Caki2 (cell line): Measurements from ENCODE around the gene ZNF322. TPM values are rescaled to one million over a fixed set of nuclear protein-coding genes. Genes with fewer than 3 reads are reported as not detected.

Experiments
- DNase-seq: peaks from one replicate; pipeline ENCODE4 v3.0.0-alpha.2; 2015; ENCODE audit warnings: low read depth
- in situ Hi-C: cut with HindIII; loops from 2 replicates; pipeline ENCODE4 v1.10.0; 2016; ENCODE audit warnings: low sequenced_read_pairs, low pct_unique_long_range_greater_than_20kb, mixed read lengths
- total RNA-seq: library from RNA; depleted of rRNA; stranded (reverse); fragments of >200 nt; shearing (Covaris generic); gene quantifications from 2 replicates; pipeline ENCODE4 v1.2.3, GENCODE V29; 2014; ENCODE audit warnings: low replicate concordance

The ZNF322 gene
- total RNA-seq, 1 experiment from 2014 or later: 21.5 TPM

DNA sequence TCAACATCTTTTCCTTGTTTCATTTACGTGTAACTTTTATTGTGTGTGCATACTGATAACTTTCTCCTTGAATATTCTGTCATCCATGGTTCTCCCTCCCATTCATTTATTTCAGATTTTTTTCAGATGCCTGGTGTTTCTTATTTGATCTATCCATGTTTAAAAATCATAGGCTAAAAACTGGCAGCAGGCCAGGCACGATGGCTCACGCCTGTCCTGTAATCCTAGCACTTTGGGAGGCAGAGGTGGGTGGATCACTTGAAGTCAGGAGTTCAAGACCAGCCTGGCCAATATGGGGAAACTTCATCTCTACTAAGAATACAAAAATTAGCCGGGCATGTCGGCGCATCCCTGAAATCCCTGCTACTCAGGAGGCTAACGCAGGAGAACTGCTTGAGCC, 31.7 kb downstream of the ZNF322 start:
- in situ Hi-C loops: no loop called here

DNA sequence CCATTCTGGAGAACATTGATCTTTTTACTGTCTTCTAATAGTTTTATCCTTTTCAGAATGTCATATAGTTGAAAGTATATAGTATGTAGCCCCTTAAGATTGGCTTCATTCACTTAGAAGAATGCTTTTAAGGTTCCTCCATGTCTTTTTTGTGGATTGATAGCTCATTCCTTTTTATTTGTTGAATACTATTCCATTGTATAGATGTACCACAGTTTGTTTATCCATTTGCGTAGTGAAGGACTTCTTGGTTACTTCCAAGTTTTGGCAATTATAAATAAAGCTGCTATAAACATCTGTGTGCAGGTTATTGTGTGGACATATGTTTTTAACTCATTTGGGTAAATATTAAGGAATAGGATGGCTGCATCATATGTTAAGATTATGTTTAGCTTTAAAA, 35.0 kb downstream of the ZNF322 start:
- in situ Hi-C loops: no loop called here

More for the DNA sequence above, 31.7 kb downstream of the ZNF322 start:
- no peak for DNase-seq

DNA sequence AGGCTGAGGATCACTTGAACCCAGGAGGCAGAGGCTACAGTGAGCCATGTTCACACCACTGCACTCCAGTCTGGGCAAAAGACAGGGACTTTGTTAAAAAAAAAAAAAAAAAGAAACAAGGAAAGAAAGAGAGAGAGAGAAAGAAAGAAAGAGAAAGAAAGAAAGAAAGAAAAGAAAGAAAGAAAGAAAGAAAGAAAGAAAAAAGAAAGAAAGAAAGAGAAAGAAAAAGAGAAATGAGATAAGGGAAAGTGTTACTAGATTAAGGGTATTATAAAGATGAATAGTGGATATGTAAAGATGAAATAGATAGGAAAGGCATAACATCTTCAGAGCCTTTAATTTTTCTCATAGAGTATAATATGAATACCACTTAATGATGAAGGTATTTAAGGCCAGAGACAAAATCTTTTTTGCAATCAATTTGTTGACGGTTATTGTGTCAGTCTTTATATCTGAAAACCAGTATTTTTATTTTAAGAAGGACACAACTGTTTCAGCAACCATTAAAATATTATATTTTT, 36.1 kb downstream of the ZNF322 start:
- in situ Hi-C loops: no loop called here
- DNase-seq: no peak

More for the DNA sequence above, 35.0 kb downstream of the ZNF322 start:
- DNase-seq: no peak

DNA sequence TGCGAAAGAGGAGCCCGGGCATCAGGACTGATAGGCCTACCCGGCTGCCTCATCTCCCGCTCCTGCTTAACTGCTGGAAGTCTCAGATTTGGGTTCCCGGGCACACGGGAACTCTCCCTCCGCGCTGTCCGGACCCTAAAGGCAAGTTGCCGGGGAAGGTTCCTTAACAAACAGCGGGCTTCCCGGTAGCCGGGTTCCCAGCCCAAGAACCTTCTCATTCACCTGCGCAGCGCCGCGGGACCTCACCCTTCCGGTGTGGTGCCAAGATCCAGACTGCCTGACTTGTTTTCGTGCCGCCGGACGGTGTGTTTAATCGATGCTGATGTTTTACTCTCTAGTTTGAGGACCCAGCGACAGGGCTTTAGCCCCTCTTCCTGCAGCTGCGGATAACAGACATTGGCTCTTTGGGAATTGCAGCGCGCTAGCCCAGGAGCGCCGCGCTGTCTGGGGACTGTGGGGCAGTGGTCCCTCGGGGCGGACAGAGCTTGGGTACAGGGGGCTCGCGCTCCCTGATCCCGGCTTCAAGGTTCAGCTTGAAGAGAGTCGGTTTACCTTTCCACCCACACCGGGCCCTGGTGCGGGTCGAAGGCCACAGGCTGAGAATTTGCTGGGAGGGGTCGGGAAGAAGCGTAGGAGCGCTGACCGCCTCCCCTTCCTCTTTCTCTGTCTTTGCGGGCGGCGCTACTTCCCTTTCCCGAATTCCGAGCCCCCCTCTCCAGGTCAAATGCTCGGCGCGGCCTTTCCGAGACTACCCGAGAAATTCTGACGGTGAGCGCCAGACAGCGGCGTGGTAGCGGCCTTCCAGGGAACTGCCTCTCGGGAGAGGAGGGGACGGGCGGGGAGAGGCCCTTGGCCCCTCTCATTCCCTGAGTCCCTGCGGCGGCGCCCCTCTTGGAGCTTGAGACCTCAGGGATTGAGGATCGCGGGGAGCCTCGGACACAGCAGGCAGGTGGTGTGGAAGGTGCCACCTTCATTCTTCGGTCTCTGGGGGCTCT, 45.6 kb downstream of the ZNF322 start:
- DNase-seq: no peak
- in situ Hi-C loops: no loop called here

DNA sequence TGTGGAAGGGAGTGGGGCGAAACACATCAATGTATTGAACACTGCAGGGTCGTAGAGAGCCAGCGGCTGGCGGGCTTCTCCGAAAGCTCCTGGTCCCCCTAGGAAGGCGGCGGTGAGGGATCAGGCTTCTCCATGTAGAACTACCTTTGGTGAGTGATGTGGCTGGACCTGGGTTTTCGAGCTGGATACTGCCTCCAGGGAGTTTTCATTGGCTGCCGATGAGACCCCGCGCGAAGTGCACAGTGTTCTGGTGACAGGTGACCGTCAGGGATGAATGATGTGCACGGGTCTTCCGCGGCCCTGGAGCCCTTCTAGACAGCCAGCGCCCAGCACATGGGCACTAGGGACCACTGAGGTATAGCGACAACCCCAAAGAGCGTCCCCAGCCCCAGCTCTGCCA, 46.3 kb downstream of the ZNF322 start:
- in situ Hi-C loops: no loop called here
- no peak for DNase-seq

DNA sequence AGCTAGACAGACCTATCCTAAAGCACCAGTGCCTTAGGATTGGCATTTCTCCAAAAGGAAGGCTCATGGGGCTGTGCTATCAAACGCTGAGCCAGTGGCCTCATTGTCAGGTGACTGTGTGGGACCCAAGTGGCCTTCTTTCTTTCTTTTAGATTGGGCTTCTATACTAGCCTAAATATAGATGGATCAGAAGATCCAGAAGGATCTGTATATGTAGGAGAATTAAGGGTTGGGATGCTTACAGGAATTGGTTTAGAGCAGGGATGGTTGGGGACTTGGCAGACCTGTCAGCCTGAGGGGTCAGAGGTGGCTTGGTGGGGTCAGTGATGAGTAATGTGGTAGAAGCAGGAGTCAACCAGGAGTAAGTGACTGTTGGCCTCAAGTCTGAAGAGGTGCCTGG, 47.9 kb downstream of the ZNF322 start:
- DNase-seq: no peak
- in situ Hi-C loops: no loop called here

DNA sequence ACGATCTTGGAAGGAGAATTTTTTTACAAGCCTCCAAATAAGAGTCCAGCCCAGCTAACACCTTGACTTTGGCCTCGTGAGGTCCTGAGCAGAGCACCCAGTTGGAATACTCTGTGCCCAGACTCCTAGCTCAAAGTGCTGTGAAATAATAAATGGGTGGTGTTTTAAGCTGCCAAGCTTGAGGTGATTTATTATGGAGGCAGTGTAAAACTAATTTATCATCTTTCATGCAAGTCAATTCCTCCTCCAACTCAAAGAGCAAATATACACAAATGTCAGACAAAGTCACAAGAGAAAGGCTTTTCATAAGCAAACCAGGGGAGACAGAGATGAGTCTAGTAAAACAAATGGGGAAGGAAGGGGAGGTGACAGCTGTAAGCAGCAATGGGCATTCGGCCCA, 50.1 kb downstream of the ZNF322 start:
- in situ Hi-C loops: no loop called here
- DNase-seq: no peak

DNA sequence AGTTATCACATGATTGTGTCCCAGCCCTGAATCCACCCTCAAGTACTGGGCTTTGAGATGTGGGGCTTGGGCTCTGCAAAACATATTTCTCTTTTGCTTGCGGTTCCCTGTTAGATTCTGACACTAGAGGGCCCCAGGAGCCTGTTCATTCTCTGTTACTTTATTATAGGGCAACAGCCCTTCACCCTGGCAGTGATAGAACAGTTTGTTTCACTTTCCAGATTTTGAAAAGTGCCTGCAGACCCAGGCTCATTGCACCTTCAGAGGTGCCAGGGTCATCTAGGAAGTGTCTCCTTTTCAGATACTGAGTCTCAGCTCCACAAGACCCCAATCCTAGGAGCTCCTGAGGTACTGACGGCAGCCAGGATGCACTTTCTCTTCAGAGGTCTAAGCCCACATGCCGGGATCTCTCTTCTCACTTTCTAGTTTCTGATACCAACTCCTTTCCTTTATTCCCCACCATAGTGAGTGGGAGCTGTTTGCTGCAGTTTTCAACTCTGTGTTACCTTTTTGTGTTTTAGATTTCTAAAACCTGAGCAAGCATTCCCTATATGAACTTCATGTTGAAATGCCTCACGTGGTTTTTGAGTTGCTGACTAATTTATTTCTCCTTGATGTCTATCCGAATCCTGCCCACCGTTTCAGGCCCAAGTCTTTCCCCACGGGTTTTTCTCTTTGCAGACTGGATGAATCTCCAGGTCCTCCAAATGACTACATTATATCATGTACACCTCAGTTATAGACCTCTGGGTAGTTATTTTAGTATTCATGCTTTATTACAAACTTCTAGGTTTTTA, 51.9 kb downstream of the ZNF322 start:
- in situ Hi-C loops: no loop called here
- peak; percentile 67 for DNase-seq

DNA sequence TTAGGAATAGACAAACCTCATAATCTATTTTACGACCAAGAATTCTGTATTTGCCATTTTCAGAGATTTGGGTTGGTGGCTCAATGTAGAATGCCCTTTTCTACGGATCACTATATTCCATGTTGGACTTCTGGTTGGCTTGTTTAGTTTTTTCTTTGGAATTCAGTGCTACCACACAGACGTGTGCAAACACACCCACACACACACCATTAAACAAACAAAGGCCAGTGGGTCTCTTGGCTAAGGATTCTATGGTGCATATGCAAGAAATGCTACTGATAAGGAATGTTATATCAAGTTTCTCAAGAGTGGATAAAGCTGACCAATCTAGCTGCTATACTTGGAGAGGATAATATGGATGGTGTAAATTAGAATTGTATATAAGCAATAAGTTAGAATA, 54.7 kb downstream of the ZNF322 start:
- DNase-seq: no peak
- in situ Hi-C loops: no loop called here

DNA sequence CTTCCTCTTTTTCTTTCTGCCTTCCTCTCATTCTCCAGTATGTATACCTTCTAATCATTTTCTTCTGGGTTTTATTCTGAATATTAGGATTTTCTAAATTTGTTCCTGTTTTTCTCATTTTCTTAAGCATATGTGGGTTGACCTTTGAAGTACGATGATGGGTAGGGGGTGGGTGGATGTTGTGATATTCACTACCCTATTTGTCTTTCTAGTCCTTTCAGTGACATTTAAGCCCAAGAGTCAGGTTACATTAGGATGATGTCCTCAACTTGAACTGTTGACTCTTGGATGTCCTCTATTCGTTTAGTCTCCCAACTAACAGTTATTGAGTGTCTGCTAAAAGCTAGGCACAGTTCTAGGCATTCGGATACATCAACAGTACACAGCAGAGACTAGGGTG, 55.5 kb downstream of the ZNF322 start:
- in situ Hi-C loops: no loop called here

DNA sequence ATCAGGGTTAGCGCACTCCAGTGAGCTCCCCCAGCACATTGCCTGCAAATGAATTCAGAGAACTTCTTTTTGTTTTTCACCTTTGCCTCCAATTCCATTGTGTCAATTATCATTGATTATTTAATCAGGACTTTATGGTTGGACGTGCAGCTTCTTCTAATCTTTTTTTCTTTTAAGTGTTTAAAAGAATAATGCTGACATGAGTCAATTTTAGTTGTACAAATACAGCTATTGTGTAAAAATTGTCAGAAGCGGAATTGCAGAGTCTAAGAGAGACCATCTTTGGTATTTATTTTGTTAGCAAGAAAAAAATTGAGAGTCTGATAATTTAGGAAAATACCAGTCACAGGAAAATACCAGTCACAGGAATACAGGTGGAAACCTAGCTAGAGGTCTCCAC, 57.3 kb downstream of the ZNF322 start:
- in situ Hi-C loops: no loop called here

More for the DNA sequence above, 55.5 kb downstream of the ZNF322 start:
- DNase-seq: no peak

DNA sequence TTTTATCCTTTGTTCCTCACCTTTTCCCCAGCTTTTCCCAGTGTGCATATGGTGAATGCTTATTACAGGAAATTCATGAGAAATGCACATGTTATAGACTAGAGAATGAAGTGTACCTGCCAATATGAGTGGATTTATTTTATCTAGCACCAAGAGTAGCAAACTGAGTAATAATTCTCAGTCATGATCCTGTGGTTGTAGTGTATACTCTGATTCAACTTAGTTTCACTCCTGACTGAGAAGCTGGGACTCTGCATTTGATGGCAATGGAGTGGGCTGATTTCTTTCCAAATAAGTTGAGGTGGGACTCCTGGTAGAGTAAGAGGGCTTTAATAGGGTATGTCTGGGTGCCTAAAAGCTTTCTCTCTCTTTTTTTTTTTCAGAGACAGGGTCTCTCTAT, 58.8 kb downstream of the ZNF322 start:
- no peak for DNase-seq
- in situ Hi-C loops: no loop called here

More for the DNA sequence above, 57.3 kb downstream of the ZNF322 start:
- DNase-seq: no peak

DNA sequence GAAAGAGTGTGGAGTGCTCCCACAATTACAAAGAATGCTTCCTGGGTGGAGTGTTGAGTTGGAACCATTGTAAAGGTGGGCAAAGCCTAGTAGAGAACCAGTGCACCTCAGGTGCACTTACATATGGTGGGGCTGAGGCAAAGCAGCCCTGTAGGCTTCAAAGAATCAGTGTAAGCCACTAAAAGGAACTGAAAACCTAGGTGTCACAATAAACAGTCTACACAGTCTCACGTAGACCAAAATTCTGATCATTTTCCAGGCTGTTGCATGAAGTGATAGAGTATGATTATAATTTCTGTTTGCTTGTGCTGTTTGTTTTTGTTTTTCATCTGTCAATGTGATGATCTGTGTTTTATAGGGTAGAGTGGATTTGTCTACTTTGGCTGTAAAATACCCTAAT, 60.0 kb downstream of the ZNF322 start:
- no peak for DNase-seq
- in situ Hi-C loops: no loop called here

DNA sequence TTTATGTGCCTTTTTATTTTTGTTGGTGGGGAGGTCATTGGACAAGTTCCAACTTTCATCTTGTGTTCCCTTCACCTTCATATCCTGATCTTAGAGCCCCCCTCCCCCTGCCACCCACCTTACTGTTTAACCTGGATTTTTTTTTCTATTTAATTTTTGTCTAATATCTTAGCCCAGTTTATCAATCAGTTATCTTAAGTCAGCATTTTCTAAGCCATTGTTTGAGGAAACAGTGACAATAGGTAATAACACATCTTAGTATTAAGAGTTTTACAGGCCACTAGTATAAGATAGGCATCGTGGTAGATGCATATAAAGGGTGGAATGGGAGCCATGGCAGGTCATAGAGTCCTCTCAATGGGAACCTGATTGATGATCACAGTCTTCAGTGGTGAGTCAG, 60.4 kb downstream of the ZNF322 start:
- DNase-seq: no peak
- in situ Hi-C loops: no loop called here

DNA sequence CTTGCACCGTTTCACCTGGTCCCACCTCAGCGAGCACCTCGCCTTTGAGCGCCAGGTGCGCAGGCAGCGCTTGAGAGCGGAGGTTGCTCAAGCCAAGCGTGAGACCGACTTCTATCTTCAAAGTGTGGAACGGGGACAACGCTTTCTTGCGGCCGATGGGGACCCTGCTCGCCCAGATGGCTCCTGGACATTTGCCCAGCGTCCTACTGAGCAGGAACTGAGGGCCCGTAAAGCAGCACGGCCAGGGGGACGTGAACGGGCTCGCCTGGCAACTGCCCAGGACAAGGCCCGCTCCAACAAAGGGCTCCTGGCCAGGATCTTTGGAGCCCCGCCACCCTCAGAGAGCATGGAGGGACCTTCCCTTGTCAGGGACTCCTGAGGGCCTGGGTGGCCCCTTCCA, 61.3 kb downstream of the ZNF322 start:
- in situ Hi-C loops: no loop called here
- no peak for DNase-seq

DNA sequence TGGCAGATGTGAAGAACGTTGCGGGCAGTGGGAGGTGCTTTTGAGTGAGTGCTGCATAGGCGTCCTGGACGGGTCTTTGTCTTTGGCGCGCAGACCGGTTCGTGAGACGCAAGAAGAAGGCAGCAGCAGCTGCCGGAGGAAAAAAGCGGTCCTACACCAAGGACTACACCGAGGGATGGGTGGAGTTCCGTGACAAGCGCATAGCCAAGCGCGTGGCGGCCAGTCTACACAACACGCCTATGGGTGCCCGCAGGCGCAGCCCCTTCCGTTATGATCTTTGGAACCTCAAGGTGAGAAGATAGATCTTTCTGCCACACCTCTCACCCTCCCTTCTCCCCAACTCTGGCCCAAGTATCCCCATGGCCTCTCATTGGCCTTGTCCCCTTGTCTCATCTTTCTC, 61.7 kb downstream of the ZNF322 start:
- in situ Hi-C loops: no loop called here
- DNase-seq: no peak

DNA sequence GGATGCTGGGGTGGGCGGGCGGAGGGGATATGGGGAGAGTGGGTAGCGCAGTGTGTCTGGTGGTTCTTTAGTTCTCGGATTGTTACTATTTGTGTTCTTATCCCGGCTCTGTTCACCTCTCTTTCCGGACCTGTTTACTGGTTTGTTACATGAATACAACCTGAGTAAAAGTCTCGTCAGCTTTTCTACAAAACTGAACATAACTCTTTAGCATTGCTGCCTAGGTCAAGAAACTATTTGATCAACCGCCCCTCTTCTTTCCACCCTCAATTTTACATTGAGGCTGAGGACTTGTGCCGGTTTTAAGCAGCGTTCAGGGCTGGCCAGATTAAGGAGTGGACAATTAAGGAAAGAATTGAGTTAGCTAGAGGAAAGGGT, 62.2 kb downstream of the ZNF322 start:
- in situ Hi-C loops: no loop called here
- no peak for DNase-seq

DNA sequence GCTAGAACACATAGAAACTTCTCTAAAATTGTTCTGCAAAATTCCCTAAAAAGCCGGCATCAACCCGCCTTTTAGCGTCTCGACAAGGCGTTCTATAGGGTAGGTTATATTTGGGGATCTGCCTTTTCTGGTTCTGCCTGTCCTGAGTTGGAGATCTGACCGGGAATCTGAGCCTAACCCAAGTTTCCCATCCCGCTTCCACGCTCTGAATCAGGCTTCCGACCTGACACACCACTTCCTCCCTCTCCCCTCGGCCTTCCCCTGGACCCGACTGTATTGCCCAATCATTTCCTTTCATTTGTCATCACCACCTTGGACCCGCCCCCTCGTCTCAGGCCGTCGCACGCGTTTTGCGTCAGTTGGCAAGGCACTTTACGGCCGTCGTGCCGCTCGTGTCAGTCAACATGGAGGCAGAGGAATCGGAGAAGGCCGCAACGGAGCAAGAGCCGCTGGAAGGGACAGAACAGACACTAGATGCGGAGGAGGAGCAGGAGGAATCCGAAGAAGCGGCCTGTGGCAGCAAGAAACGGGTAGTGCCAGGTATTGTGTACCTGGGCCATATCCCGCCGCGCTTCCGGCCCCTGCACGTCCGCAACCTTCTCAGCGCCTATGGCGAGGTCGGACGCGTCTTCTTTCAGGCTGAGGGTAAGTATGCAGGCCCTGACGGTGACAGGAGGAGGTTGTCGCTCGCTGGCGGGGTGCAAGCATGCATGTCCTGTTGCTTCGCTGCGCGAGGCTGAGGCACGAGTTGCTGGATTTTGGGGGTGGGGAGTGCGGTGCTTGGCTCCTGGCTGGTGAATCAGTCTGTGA, 62.8 kb downstream of the ZNF322 start, which contains the start of gene ABT1:
ABT1 (plus strand) TSS at position 375 of the 810 bp plus-strand sequence; CDS start at position 405, 30 bp downstream.
- in situ Hi-C loops: no loop called here
- peak; percentile 98 for DNase-seq
